Astrocyte (in vitro differentiated cells and primary cell): Measurements from ENCODE around the gene HOMER1.
"Not testable (repeated sequence)": the region's sequence is repeated elsewhere in the genome, so short reads cannot be mapped to it uniquely, and the experiment has no call there.

ENCODE experiments used
- CTCF ChIP-seq: IDR thresholded peaks from 2 replicates; pipeline ENCODE4 v1.5.1; 2011; ENCODE audit warnings: low read depth, mild to moderate bottlenecking, inconsistent platforms, low read length, moderate library complexity; ENCODE audit not compliant: insufficient read depth
- EZH2 ChIP-seq: IDR thresholded peaks from 2 replicates; pipeline ENCODE4 v1.6.1; 2012; ENCODE audit warnings: mild to moderate bottlenecking, low read length, inconsistent platforms; ENCODE audit not compliant: insufficient read depth

DNA sequence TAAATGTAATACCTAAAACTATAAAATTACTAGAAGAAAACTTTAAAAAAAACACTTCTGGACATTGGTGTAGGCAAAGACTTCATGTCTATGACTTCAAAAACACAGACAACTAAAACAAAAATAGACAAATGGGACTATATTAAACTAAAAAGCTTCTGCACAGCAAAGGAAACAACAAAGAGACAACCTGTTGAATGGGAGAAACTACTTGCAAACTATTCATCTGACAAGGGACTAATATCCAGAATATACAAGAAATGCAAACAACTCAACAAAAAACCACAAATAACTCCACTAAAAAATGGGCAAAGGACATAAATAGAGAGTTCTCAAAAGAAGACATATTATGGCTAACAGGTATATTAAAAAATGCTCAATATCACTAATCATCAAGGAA lies 128.8 kb downstream of the HOMER1 start:
- not testable (repeated sequence) for TF ChIP-seq EZH2, CTCF
